ENCODE results near the gene NDUFS6. TPM values are rescaled to one million over a fixed set of nuclear protein-coding genes. Genes with fewer than 3 reads are reported as not detected.

Gene NDUFS6
- polyA plus RNA-seq, 1 donor = 52.8 TPM

- Histone ChIP-seq H3K4me1 (ENCODE audit: control insufficient read depth, insufficient read depth, low read length) (no peaks in the 10 kb centered on the region), H3K27me3 (ENCODE audit: control insufficient read depth, insufficient read depth, low read length) (peaks cover 17% of the 10 kb centered on the region), H3K36me3 (ENCODE audit: control insufficient read depth, insufficient read depth, low read length) (no peaks in the 10 kb centered on the region), H3K27ac (ENCODE audit: low read length) (no peak overlapping the region), H3K9me3 (ENCODE audit: control insufficient read depth, low read depth, low read length) (peaks cover 2% of the 10 kb centered on the region), H3K4me3 (ENCODE audit: low read length) (no peak overlapping the region)
- no CpG with 5 or more reads among the region's 15 CpGs for WGBS (ENCODE audit: insufficient coverage, low lambda C conversion rate)
- DNase-seq = no peak
Observed at GRCh38 chr5:1765141-1765879, 35.9 kb upstream of the NDUFS6 start.

GRCh38 chr5:1765880-1766235 lies 35.3 kb upstream of the NDUFS6 start:
- Histone ChIP-seq H3K36me3 (ENCODE audit: control insufficient read depth, insufficient read depth, low read length) (no peaks in the 10 kb centered on the region), H3K9me3 (ENCODE audit: control insufficient read depth, low read depth, low read length) (peaks cover 2% of the 10 kb centered on the region), H3K27me3 (ENCODE audit: control insufficient read depth, insufficient read depth, low read length) (peaks cover 13% of the 10 kb centered on the region), H3K4me3 (ENCODE audit: low read length) (no peak overlapping the region), H3K4me1 (ENCODE audit: control insufficient read depth, insufficient read depth, low read length) (no peaks in the 10 kb centered on the region), H3K27ac (ENCODE audit: low read length) (no peak overlapping the region)
- WGBS (ENCODE audit: insufficient coverage, low lambda C conversion rate) = no CpG with 5 or more reads among the region's 3 CpGs
- no peak for DNase-seq

- no peak for DNase-seq
- Histone ChIP-seq H3K27me3 (ENCODE audit: control insufficient read depth, insufficient read depth, low read length) (peaks cover 22% of the 10 kb centered on the region), H3K9me3 (ENCODE audit: control insufficient read depth, low read depth, low read length) (peaks cover 2% of the 10 kb centered on the region), H3K4me1 (ENCODE audit: control insufficient read depth, insufficient read depth, low read length) (no peaks in the 10 kb centered on the region), H3K36me3 (ENCODE audit: control insufficient read depth, insufficient read depth, low read length) (no peaks in the 10 kb centered on the region), H3K27ac (ENCODE audit: low read length) (no peak overlapping the region), H3K4me3 (ENCODE audit: low read length) (no peak overlapping the region)
- no CpG with 5 or more reads among the region's 16 CpGs for WGBS (ENCODE audit: insufficient coverage, low lambda C conversion rate)
Observed at GRCh38 chr5:1767524-1768282, 33.5 kb upstream of the NDUFS6 start.

GRCh38 chr5:1768283-1769000 lies 32.8 kb upstream of the NDUFS6 start:
- DNase-seq = no peak
- peaks cover 15% of the 10 kb centered on the region for H3K27me3 ChIP-seq (ENCODE audit: control insufficient read depth, insufficient read depth, low read length)
- no CpG with 5 or more reads among the region's 35 CpGs for WGBS (ENCODE audit: insufficient coverage, low lambda C conversion rate)

GRCh38 chr5:1769017-1769640 lies 32.1 kb upstream of the NDUFS6 start:
- H3K27ac ChIP-seq (ENCODE audit: low read length) = no peak overlapping the region
- H3K27me3 ChIP-seq (ENCODE audit: control insufficient read depth, insufficient read depth, low read length) = peaks cover 14% of the 10 kb centered on the region
- no peaks in the 10 kb centered on the region for H3K4me1 ChIP-seq (ENCODE audit: control insufficient read depth, insufficient read depth, low read length)
- H3K36me3 ChIP-seq (ENCODE audit: control insufficient read depth, insufficient read depth, low read length) = no peaks in the 10 kb centered on the region
- peaks cover 2% of the 10 kb centered on the region for H3K9me3 ChIP-seq (ENCODE audit: control insufficient read depth, low read depth, low read length)
- 100% methylated on average over 1 of the region's 54 CpGs for WGBS (ENCODE audit: insufficient coverage, low lambda C conversion rate)
- H3K4me3 ChIP-seq (ENCODE audit: low read length) = no peak overlapping the region
- DNase-seq = no peak

More at GRCh38 chr5:1768283-1769000, 32.8 kb upstream of the NDUFS6 start:
- no peak overlapping the region for H3K4me3 ChIP-seq (ENCODE audit: low read length)
- no peak overlapping the region for H3K27ac ChIP-seq (ENCODE audit: low read length)
- H3K9me3 ChIP-seq (ENCODE audit: control insufficient read depth, low read depth, low read length) = peaks cover 2% of the 10 kb centered on the region
- no peaks in the 10 kb centered on the region for H3K4me1 ChIP-seq (ENCODE audit: control insufficient read depth, insufficient read depth, low read length)
- H3K36me3 ChIP-seq (ENCODE audit: control insufficient read depth, insufficient read depth, low read length) = no peaks in the 10 kb centered on the region

- Histone ChIP-seq H3K4me3 (ENCODE audit: low read length) (no peak overlapping the region), H3K27ac (ENCODE audit: low read length) (no peak overlapping the region), H3K27me3 (ENCODE audit: control insufficient read depth, insufficient read depth, low read length) (peaks cover 14% of the 10 kb centered on the region), H3K4me1 (ENCODE audit: control insufficient read depth, insufficient read depth, low read length) (no peaks in the 10 kb centered on the region), H3K36me3 (ENCODE audit: control insufficient read depth, insufficient read depth, low read length) (no peaks in the 10 kb centered on the region), H3K9me3 (ENCODE audit: control insufficient read depth, low read depth, low read length) (peaks cover 2% of the 10 kb centered on the region)
- no CpG with 5 or more reads among the region's 30 CpGs for WGBS (ENCODE audit: insufficient coverage, low lambda C conversion rate)
- no peak for DNase-seq
Observed at GRCh38 chr5:1769752-1770442, 31.3 kb upstream of the NDUFS6 start.

- Histone ChIP-seq H3K4me3 (ENCODE audit: low read length) (no peak overlapping the region), H3K4me1 (ENCODE audit: control insufficient read depth, insufficient read depth, low read length) (no peaks in the 10 kb centered on the region), H3K9me3 (ENCODE audit: control insufficient read depth, low read depth, low read length) (no peaks in the 10 kb centered on the region), H3K36me3 (ENCODE audit: control insufficient read depth, insufficient read depth, low read length) (no peaks in the 10 kb centered on the region), H3K27me3 (ENCODE audit: control insufficient read depth, insufficient read depth, low read length) (peaks cover 11% of the 10 kb centered on the region), H3K27ac (ENCODE audit: low read length) (no peak overlapping the region)
- no CpG with 5 or more reads among the region's 6 CpGs for WGBS (ENCODE audit: insufficient coverage, low lambda C conversion rate)
- DNase-seq = no peak
Observed at GRCh38 chr5:1770443-1770802, 30.8 kb upstream of the NDUFS6 start.

- no CpG with 5 or more reads among the region's 20 CpGs for WGBS (ENCODE audit: insufficient coverage, low lambda C conversion rate)
- no peak overlapping the region for H3K4me3 ChIP-seq (ENCODE audit: low read length)
- DNase-seq = no peak
- peaks cover 11% of the 10 kb centered on the region for H3K27me3 ChIP-seq (ENCODE audit: control insufficient read depth, insufficient read depth, low read length)
- no peaks in the 10 kb centered on the region for H3K9me3 ChIP-seq (ENCODE audit: control insufficient read depth, low read depth, low read length)
- H3K4me1 ChIP-seq (ENCODE audit: control insufficient read depth, insufficient read depth, low read length) = no peaks in the 10 kb centered on the region
- no peak overlapping the region for H3K27ac ChIP-seq (ENCODE audit: low read length)
- H3K36me3 ChIP-seq (ENCODE audit: control insufficient read depth, insufficient read depth, low read length) = no peaks in the 10 kb centered on the region
Observed at GRCh38 chr5:1771149-1772065, 29.8 kb upstream of the NDUFS6 start.

GRCh38 chr5:1772634-1773033 lies 28.6 kb upstream of the NDUFS6 start:
- 40% methylated on average over 1 of the region's 5 CpGs for WGBS (ENCODE audit: insufficient coverage, low lambda C conversion rate)
- Histone ChIP-seq H3K4me1 (ENCODE audit: control insufficient read depth, insufficient read depth, low read length) (no peaks in the 10 kb centered on the region), H3K9me3 (ENCODE audit: control insufficient read depth, low read depth, low read length) (no peaks in the 10 kb centered on the region), H3K27me3 (ENCODE audit: control insufficient read depth, insufficient read depth, low read length) (peaks cover 11% of the 10 kb centered on the region), H3K36me3 (ENCODE audit: control insufficient read depth, insufficient read depth, low read length) (no peaks in the 10 kb centered on the region), H3K4me3 (ENCODE audit: low read length) (no peak overlapping the region), H3K27ac (ENCODE audit: low read length) (no peak overlapping the region)
- no peak for DNase-seq

All from large intestine (tissue), 3 donors.